Measurements from ENCODE around the gene CRTC1. TPM values are rescaled to one million over a fixed set of nuclear protein-coding genes. Genes with fewer than 3 reads are reported as not detected.

CRTC1 gene
- total RNA-seq, 2 donors from 2014 or later = 4.9 to 6.5 TPM

GRCh38 chr19:18683958-18684641 lies 620 bp downstream of the CRTC1 start:
- ATAC-seq (peak; percentile 8), DNase-seq (no peak)

GRCh38 chr19:18684642-18684993 lies 1.1 kb downstream of the CRTC1 start:
- TF ChIP-seq CTCF (IDR thresholded peaks at IDR 0.05) (no peak), POLR2A (IDR thresholded peaks at IDR 0.05) (no peak)
- H3K36me3 ChIP-seq (replicated peaks in 1 of 2; ENCODE audit: insufficient read depth in 1 of 2, low read depth in 2 of 2) = no peaks in the 10 kb centered on the region
- no peak for DNase-seq
- no peaks in the 10 kb centered on the region for H3K27me3 ChIP-seq
- H3K27ac ChIP-seq = no peak overlapping the region
- H3K4me1 ChIP-seq = peaks cover 17% of the 10 kb centered on the region
- intact Hi-C loops (cut with DNase I) = no loop called here
- no peak for ATAC-seq
- no peak overlapping the region for H3K4me3 ChIP-seq
- no peaks in the 10 kb centered on the region for H3K9me3 ChIP-seq
- WGBS, 2 donors = 58% methylated on average over 3 of the region's 3 CpGs; no CpG with 5 or more reads in 1 of the 2 donors

More at GRCh38 chr19:18683958-18684641, 620 bp downstream of the CRTC1 start:
- Histone ChIP-seq H3K27ac (peak overlapping the region in 1 of 4 donors; percentile 56), H3K36me3 (replicated peaks in 1 of 2; ENCODE audit: insufficient read depth in 1 of 2, low read depth in 2 of 2) (no peaks in the 10 kb centered on the region), H3K27me3 (no peaks in the 10 kb centered on the region), H3K9me3 (no peaks in the 10 kb centered on the region), H3K4me1 (peaks cover 17% of the 10 kb centered on the region), H3K4me3 (peak overlapping the region in 1 of 2 donors; percentile 32)
- intact Hi-C loops (cut with DNase I) = no loop called here
- TF ChIP-seq POLR2A (IDR thresholded peaks at IDR 0.05) = no peak
- TF ChIP-seq CTCF (IDR thresholded peaks at IDR 0.05) = no peak
- 6% methylated on average over 13 of the region's 16 CpGs; no CpG with 5 or more reads in 1 of the 2 donors for WGBS, 2 donors

- intact Hi-C loops (cut with DNase I) = no loop called here
- no peaks in the 10 kb centered on the region for H3K9me3 ChIP-seq
- DNase-seq = no peak
- no peaks in the 10 kb centered on the region for H3K27me3 ChIP-seq
- H3K27ac ChIP-seq = no peak overlapping the region
- peaks cover 17% of the 10 kb centered on the region for H3K4me1 ChIP-seq
- no peak overlapping the region for H3K4me3 ChIP-seq
- TF ChIP-seq POLR2A (IDR thresholded peaks at IDR 0.05) = no peak
- TF ChIP-seq CTCF (IDR thresholded peaks at IDR 0.05) = no peak
- WGBS, 2 donors = 74 to 78% methylated on average over 5 of the region's 5 CpGs
- no peaks in the 10 kb centered on the region for H3K36me3 ChIP-seq (replicated peaks in 1 of 2; ENCODE audit: insufficient read depth in 1 of 2, low read depth in 2 of 2)
- no peak for ATAC-seq
Measured at GRCh38 chr19:18685597-18686190, 2.2 kb downstream of the CRTC1 start.

- TF ChIP-seq CTCF (IDR thresholded peaks at IDR 0.05) (no peak), POLR2A (IDR thresholded peaks at IDR 0.05) (no peak)
- DNase-seq (no peak), ATAC-seq (no peak)
- WGBS, 2 donors = 90 to 91% methylated on average over 15 to 16 of the region's 16 CpGs
- intact Hi-C loops (cut with DNase I) = no loop called here
- Histone ChIP-seq H3K4me1 (peaks cover 13% of the 10 kb centered on the region), H3K36me3 (replicated peaks in 1 of 2; ENCODE audit: insufficient read depth in 1 of 2, low read depth in 2 of 2) (no peaks in the 10 kb centered on the region), H3K27me3 (no peaks in the 10 kb centered on the region), H3K4me3 (no peak overlapping the region), H3K9me3 (no peaks in the 10 kb centered on the region), H3K27ac (no peak overlapping the region)
Measured at GRCh38 chr19:18687740-18688465, 4.4 kb downstream of the CRTC1 start.

All from body of pancreas (tissue), 4 donors.